AG09309 (cell line): ENCODE measurements around the gene SERP2.

Source experiments
- DNase-seq: peaks from one replicate; pipeline ENCODE4 v3.0.0-alpha.2; 2010; ENCODE audit warnings: low read depth
- H3K4me3 ChIP-seq: 2 replicates; pipeline ENCODE4 v1.5.1; 2011; ENCODE audit warnings: mild to moderate bottlenecking, low read depth, low read length, moderate library complexity; ENCODE audit not compliant: control insufficient read depth
- TF ChIP-seq, protein P1 (sequence below): IDR thresholded peaks from 2 replicates; pipeline ENCODE4 v1.5.1; 2011; ENCODE audit warnings: mild to moderate bottlenecking, low read depth, low read length, inconsistent platforms; ENCODE audit not compliant: insufficient read depth, control insufficient read depth; ENCODE audit errors: missing control alignments

SERP2 gene

DNA sequence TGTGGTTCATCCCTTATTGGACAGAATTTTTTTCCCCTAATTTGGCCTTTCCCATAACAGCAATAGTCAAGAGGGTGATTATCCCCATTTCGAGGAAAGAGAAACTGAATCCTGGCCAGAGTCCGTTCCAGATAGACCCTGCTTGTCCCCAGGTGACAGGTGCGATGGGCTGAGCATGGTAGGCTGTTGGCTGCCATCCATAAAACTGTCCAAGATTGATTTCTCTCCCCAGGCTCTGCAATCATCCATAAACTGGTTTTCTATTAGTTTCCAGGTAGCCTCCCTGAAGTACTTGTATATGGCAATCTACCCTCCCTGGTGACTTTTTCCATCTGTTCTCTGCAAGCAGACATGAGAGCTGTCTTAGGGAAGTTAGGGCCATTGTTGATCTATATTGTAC, 25.4 kb downstream of the SERP2 start:
- TF ChIP-seq, protein P1, sequence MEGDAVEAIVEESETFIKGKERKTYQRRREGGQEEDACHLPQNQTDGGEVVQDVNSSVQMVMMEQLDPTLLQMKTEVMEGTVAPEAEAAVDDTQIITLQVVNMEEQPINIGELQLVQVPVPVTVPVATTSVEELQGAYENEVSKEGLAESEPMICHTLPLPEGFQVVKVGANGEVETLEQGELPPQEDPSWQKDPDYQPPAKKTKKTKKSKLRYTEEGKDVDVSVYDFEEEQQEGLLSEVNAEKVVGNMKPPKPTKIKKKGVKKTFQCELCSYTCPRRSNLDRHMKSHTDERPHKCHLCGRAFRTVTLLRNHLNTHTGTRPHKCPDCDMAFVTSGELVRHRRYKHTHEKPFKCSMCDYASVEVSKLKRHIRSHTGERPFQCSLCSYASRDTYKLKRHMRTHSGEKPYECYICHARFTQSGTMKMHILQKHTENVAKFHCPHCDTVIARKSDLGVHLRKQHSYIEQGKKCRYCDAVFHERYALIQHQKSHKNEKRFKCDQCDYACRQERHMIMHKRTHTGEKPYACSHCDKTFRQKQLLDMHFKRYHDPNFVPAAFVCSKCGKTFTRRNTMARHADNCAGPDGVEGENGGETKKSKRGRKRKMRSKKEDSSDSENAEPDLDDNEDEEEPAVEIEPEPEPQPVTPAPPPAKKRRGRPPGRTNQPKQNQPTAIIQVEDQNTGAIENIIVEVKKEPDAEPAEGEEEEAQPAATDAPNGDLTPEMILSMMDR, result no peak

DNA sequence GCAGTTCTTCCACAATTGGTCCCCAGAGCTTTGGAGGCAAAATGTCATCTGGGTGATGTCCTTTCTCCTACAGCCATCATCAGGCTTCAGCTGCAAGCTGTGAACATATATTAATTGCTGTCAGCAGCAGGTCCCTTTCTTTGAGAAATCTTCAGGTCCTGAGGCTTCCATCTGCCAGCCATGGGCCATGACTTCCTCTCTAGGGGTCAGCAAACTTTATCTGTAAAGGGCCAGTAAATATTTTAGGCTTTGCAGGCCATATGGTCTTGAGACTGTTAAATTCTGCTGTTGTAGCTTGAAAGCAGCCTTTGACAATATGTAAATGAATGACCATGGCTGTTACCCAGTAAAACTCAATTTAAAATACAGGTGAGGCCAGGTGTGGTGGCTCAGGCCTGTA, 27.1 kb downstream of the SERP2 start:
- TF ChIP-seq, protein P1, result no peak
- no peak for DNase-seq
- H3K4me3 ChIP-seq, result no peak overlapping the region

More for the DNA sequence above, 25.4 kb downstream of the SERP2 start:
- DNase-seq, result no peak
- H3K4me3 ChIP-seq, result no peak overlapping the region

DNA sequence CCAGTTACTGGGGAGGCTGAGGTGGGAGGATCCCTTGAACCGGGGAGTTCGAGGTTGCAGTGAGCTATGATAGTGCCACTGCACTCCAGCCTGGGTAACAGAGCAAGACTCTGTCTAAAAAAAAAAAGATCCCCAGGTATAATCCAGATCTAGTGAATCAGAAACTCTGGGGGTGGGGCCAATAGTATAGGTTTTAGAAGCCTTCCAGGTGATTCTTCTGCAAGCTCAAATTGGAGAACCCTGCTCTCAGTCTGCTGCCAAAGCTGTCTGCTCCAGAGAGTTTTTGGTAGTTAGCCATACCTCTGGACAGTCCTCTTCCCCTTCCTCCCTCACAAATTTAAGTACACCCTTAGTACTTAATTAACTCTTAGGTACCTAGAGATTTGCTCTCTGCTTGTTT, 28.0 kb downstream of the SERP2 start:
- TF ChIP-seq, protein P1, result no peak
- no peak for DNase-seq
- H3K4me3 ChIP-seq, result no peak overlapping the region

DNA sequence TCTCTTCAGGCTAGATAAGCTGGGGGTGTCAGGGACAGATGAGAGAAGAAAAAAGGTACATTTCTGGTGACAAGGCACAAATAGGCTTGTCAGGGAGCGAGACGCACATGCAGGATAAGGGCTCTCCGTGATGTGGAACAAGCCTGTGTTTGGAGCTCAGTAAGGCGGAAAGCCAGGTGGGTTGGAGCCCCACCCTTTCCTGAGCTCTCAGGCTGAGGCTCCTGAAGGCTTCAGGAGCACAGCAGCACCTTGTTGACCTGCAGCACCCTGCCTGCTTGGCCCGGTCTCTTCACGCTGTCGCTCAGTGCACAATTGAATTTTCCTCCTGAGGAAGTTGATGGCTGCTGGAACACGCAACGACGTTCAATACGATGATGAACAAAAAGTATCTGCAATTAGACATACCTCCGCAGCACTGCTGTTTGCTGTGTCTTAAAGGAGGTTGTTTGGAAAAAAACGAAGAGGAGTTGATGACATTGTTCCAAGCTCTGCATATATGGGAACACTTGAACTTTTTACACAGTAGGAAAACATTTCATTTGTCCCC, 29.3 kb downstream of the SERP2 start:
- TF ChIP-seq, protein P1, result no peak
- DNase-seq, result no peak
- H3K4me3 ChIP-seq, result no peak overlapping the region

DNA sequence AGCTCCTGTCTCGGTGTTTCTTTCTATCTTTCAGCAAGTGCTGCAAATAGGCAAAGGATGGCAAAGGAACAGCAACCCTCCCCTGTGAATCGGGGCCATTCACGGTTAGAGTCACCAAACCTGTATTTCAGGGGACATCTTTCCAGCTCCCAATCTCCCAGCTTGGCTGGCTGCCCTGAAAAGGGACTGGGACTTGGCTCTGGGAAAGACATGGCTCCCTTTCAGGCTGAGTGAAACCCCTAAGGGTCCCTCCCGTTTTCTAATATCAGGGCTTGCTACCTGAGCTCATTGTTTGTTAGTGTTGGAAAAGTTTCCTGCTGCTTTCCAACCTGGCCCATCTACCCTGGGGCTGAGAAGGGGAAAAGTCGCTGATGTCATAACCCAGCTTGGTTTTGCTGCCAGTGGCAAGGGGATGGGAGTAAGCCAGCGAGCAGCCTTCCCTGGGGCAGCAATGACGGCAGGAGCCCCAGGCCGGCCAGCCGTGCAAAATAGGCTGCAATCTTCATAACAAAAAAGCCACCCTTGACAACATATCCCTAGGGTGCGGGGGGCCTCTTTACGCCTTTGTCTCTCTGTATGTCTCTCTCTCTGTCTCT, 29.9 kb downstream of the SERP2 start:
- TF ChIP-seq, protein P1, result no peak
- H3K4me3 ChIP-seq, result no peak overlapping the region
- DNase-seq, result no peak

DNA sequence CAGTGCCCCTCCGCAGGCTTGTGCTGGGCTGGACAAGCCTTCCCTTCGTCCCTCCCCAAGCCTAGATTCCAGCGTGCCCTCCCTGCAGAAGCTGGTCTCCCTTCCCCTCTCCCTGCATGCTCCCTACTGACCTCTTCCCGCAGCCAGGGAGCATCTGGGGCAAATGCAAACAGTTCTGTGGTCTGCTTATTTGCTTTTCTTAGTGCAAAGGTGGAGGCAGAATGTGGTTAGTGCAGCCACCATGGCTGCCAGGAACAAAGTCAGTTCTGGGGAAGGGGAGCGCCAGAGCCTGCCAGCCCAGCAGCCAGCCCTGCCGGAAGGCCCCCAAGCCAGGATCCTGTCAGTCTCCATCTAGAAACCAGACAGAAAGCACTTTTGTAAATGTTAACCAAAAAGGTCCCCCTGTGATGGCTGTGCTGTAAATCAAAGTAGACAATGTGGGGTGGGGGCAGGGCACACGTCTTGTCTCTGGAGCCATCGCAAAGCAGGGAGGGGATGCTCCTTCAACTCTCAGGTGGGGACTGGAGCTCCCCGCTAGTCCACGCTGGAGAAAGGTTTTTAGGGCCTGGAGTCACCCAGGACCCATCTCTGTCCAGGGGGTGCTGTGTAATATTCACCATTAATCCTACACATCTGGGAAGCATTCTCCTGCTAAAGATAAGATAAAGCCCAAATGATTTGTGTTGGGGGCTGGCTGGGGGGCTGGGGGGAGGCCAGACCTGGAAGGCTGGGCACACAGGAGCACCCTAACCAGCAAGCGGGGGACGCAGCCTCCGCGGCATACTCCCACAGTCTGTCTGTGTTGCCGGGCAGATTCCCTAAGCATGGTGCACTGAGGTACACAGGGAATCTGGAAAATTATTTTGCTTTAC, 30.9 kb downstream of the SERP2 start:
- DNase-seq, result no peak
- TF ChIP-seq, protein P1, result no peak
- no peak overlapping the region for H3K4me3 ChIP-seq
